Heart left ventricle (tissue), 16 donors: ENCODE data around the gene EME1. TPM values are rescaled to one million over a fixed set of nuclear protein-coding genes. Genes with fewer than 3 reads are reported as not detected.

Experiments
- ATAC-seq, 4 donors: fragments of 200-7000 bp; cut with Tn5 transposase; one replicate each; pipeline ENCODE4 v1.9.1; 2020 to 2022; ENCODE audit warnings: moderate library complexity in 4 of 4, mild to moderate bottlenecking in 3 of 4, moderate number of reproducible peaks in 1 of 4
- DNase-seq, 5 donors: peaks; one replicate each; pipeline ENCODE4 v3.0.0-alpha.2; 2020
- H3K27ac ChIP-seq, 12 donors: fragments of 200-600 bp; sonication (generic) in 4 of 12; one replicate each; pipeline versions ENCODE4 v1.5.0 to v1.8.0; 2016 to 2022; ENCODE audit warnings: mild to moderate bottlenecking in 2 of 12
- H3K27me3 ChIP-seq, 9 donors: fragments of 200-600 bp; sonication (generic) in 2 of 9; one replicate each; pipeline versions ENCODE4 v1.5.1 to v1.8.0; 2016 to 2022; ENCODE audit warnings: mild to moderate bottlenecking in 3 of 9
- H3K36me3 ChIP-seq, 9 donors: fragments of 200-600 bp; sonication (generic) in 2 of 9; one replicate each; pipeline versions ENCODE4 v1.5.0 to v1.8.0; 2018 to 2022; ENCODE audit warnings: mild to moderate bottlenecking in 2 of 9
- H3K4me1 ChIP-seq, 12 donors: fragments of 200-600 bp; sonication (generic) in 4 of 12; one replicate each; pipeline versions ENCODE4 v1.5.0 to v1.8.0; 2016 to 2022; ENCODE audit warnings: mild to moderate bottlenecking in 3 of 12
- H3K4me3 ChIP-seq, 12 donors: fragments of 200-600 bp; sonication (generic) in 4 of 12; one replicate each; pipeline versions ENCODE4 v1.5.0 to v1.8.0; 2017 to 2022; ENCODE audit warnings: mild to moderate bottlenecking in 9 of 12, moderate library complexity in 4 of 12
- H3K9me3 ChIP-seq, 12 donors: fragments of 200-600 bp; sonication (generic) in 4 of 12; one replicate each; pipeline versions ENCODE4 v1.5.0 to v1.8.0; 2016 to 2022; ENCODE audit warnings: mild to moderate bottlenecking in 1 of 12
- CTCF ChIP-seq, 12 donors: fragments of 200-600 bp; sonication (generic) in 4 of 12; IDR thresholded peaks; one replicate each; pipeline versions ENCODE4 v1.5.0 to v1.8.0; 2018 to 2022; ENCODE audit warnings: antibody characterized with exemption in 12 of 12, mild to moderate bottlenecking in 5 of 12
- POLR2A ChIP-seq, 2 donors: fragments of 450-650 bp; IDR thresholded peaks; one replicate each; pipeline ENCODE4 v1.6.1; 2017; ENCODE audit warnings: antibody characterized with exemption in 2 of 2, mild to moderate bottlenecking in 2 of 2, moderate library complexity in 2 of 2
- WGBS, 4 donors: extraction: QIAGEN DNeasy Blood & Tissue Kit in 2 of 4; methylation state at CpG; one replicate each; pipeline versions ENCODE4 v1.1.5 to v1.1.7; 2013 to 2018; 5-methylcytosine and 5-hydroxymethylcytosine counted together
- intact Hi-C, 10 donors: fragments of 100-400 bp; cut with DNase I; formaldehyde crosslinking; loops; one replicate each; pipeline versions ENCODE4 v1.11.1 to v1.14.2; 2022
- polyA plus RNA-seq, 2 donors: library from polyadenylated mRNA; stranded (reverse); fragments of 200-250 nt; gene quantifications; one replicate each; pipeline ENCODE4 v1.2.3, GENCODE V29; 2013
- total RNA-seq, 9 donors: library from RNA; depleted of rRNA in 2 of 9; stranded (reverse); fragments of >200 nt in 2 of 9; fragmentation: NEBNext Ultra II Directional in 3 of 9; extraction: Animal tissue kit (Norgen Biotek cat#: 25700) in 3 of 9; gene quantifications; one replicate each; pipeline versions ENCODE4 v1.1.0 to v1.2.4, GENCODE V29; 2016 to 2023
- donor health status: ischemic (EF 13 %, LVEDD 7.1; RV severe dilation, severe dysfunction).
- donor health status: healthy with polysubstance abuse.
- donor health status: DM: no; HTN: yes; CAD: no.
- donor health status: DM: no; HTN: no; CAD: no.
- donor health status: ischemic (EF 25% LVEDD 6.9; RV normal size, moderate dysfunction).
- donor health status: ischemic (EF 25% LVEDD 5.7; RV mildly dilated, moderate dysfunction).
- donor health status: healthy.
- donor health status: DM: yes; HTN: yes; CAD: no.
- donor health status: ischemic (EF 35%, LVEDD 5.7; RV mildly dilated, moderate dysfunction).
- donor health status: nonischemic (EF 11% LVEDD 7.7; RV severe dilation, severe dysfunction).
- donor health status: DM: yes; HTN: yes; CAD: no.
- donor health status: PGD.
- donor health status: ischemic (EF 29% LVEDD 5.4; RV normal size, mild dysfunction).
- donor health status: nonischemic (EF 23%, LVEDD 6.1; RV moderate dilation, normal function).

Gene EME1
- total and polyA plus RNA-seq, 11 donors: 0.22 to 3.4 (median 0.72) TPM; not detected in 6

GRCh38 chr17:50386510-50386909, 13.5 kb downstream of the EME1 start:
- no peak overlapping the region for H3K4me3 ChIP-seq
- H3K27ac ChIP-seq: no peak overlapping the region
- H3K36me3 ChIP-seq: peaks cover 3 to 100% (median 99%) of the 10 kb centered on the region in 9 donors
- H3K4me1 ChIP-seq: peaks cover 0 to 5% (median 0%) of the 10 kb centered on the region in 12 donors
- 64 to 77% (median 75%) methylated on average over 3 of the region's 3 CpGs for WGBS, 4 donors
- no peaks in the 10 kb centered on the region for H3K27me3 ChIP-seq
- DNase-seq (no peak), ATAC-seq (no peak)
- TF ChIP-seq CTCF (IDR thresholded peaks at IDR 0.05) (no peak), POLR2A (IDR thresholded peaks at IDR 0.05) (no peak)
- intact Hi-C loops: no loop called here
- no peaks in the 10 kb centered on the region for H3K9me3 ChIP-seq

GRCh38 chr17:50388728-50389127, 15.7 kb downstream of the EME1 start:
- WGBS, 4 donors: 94 to 98% (median 97%) methylated on average over 3 of the region's 3 CpGs
- Histone ChIP-seq H3K4me3 (no peak overlapping the region), H3K36me3 (peaks cover 3 to 100% (median 99%) of the 10 kb centered on the region in 9 donors), H3K4me1 (no peaks in the 10 kb centered on the region), H3K27ac (no peak overlapping the region), H3K27me3 (no peaks in the 10 kb centered on the region), H3K9me3 (no peaks in the 10 kb centered on the region)
- intact Hi-C loops: no loop called here
- no peak for DNase-seq
- TF ChIP-seq POLR2A (IDR thresholded peaks at IDR 0.05) (no peak), CTCF (IDR thresholded peaks at IDR 0.05) (no peak)
- no peak for ATAC-seq

- H3K9me3 ChIP-seq: no peaks in the 10 kb centered on the region
- peaks cover 0 to 2% (median 0%) of the 10 kb centered on the region in 12 donors for H3K4me1 ChIP-seq
- no peak overlapping the region for H3K27ac ChIP-seq
- no peaks in the 10 kb centered on the region for H3K27me3 ChIP-seq
- peaks cover 0 to 100% (median 99%) of the 10 kb centered on the region in 9 donors for H3K36me3 ChIP-seq
- DNase-seq: no peak
- intact Hi-C loops: no loop called here
- TF ChIP-seq POLR2A (IDR thresholded peaks at IDR 0.05): no peak
- no peak for TF ChIP-seq CTCF (IDR thresholded peaks at IDR 0.05)
- H3K4me3 ChIP-seq: no peak overlapping the region
- WGBS, 4 donors: 97 to 98% (median 98%) methylated on average over 6 of the region's 6 CpGs
- ATAC-seq: no peak
Measured at GRCh38 chr17:50389534-50389933, 16.5 kb downstream of the EME1 start.

- Histone ChIP-seq H3K27ac (no peak overlapping the region), H3K4me1 (peaks cover 0 to 26% (median 20%) of the 10 kb centered on the region in 12 donors), H3K4me3 (no peak overlapping the region), H3K27me3 (no peaks in the 10 kb centered on the region), H3K36me3 (peaks cover 0 to 78% (median 71%) of the 10 kb centered on the region in 9 donors), H3K9me3 (no peaks in the 10 kb centered on the region)
- no peak for ATAC-seq
- WGBS, 4 donors: 86 to 94% (median 90%) methylated on average over 5 to 6 of the region's 6 CpGs
- no peak for DNase-seq
- intact Hi-C loops: no loop called here
- TF ChIP-seq CTCF (IDR thresholded peaks at IDR 0.05) (no peak), POLR2A (IDR thresholded peaks at IDR 0.05) (no peak)
Measured at GRCh38 chr17:50392621-50393020, 19.6 kb downstream of the EME1 start.
